DOHH2 (cell line): ENCODE data around the gene DSCAML1.

Source experiments
- EZH2phosphoT487 ChIP-seq: fragments of 200-600 bp; sonication (generic); IDR thresholded peaks from 2 replicates; pipeline ENCODE4 v1.6.1; 2017; ENCODE audit warnings: borderline replicate concordance, mild to moderate bottlenecking, antibody characterized with exemption, low read length, moderate library complexity, mixed read lengths
- TF ChIP-seq, protein P1 (sequence below): fragments of 200-600 bp; sonication (generic); IDR thresholded peaks from one replicate; pipeline ENCODE4 v1.5.1; 2014; ENCODE audit warnings: antibody characterized with exemption, mild to moderate bottlenecking, low read depth, low read length; ENCODE audit not compliant: poor library complexity, severe bottlenecking

GRCh38 chr11:117639601-117640000 is 157.4 kb downstream of the DSCAML1 start:
- TF ChIP-seq, protein P1, sequence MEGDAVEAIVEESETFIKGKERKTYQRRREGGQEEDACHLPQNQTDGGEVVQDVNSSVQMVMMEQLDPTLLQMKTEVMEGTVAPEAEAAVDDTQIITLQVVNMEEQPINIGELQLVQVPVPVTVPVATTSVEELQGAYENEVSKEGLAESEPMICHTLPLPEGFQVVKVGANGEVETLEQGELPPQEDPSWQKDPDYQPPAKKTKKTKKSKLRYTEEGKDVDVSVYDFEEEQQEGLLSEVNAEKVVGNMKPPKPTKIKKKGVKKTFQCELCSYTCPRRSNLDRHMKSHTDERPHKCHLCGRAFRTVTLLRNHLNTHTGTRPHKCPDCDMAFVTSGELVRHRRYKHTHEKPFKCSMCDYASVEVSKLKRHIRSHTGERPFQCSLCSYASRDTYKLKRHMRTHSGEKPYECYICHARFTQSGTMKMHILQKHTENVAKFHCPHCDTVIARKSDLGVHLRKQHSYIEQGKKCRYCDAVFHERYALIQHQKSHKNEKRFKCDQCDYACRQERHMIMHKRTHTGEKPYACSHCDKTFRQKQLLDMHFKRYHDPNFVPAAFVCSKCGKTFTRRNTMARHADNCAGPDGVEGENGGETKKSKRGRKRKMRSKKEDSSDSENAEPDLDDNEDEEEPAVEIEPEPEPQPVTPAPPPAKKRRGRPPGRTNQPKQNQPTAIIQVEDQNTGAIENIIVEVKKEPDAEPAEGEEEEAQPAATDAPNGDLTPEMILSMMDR: no peak
- no peak for TF ChIP-seq EZH2phosphoT487
